ENCODE measurements around the gene HSF2BP.
"Not testable (repeated sequence)": the region's sequence is repeated elsewhere in the genome, so short reads cannot be mapped to it uniquely, and the experiment has no call there.

Gene HSF2BP

GRCh38 chr21:43684424-43684823, 25.1 kb upstream of the HSF2BP start:
- Histone ChIP-seq H3K4me1 (ENCODE audit: insufficient read depth, low read length) (no peaks in the 10 kb centered on the region), H3K27ac (ENCODE audit: low read depth, low read length) (no peak overlapping the region), H3K27me3 (ENCODE audit: control insufficient read depth in 1 of 2, insufficient read depth in 2 of 2, low read length in 2 of 2) (no peaks in the 10 kb centered on the region), H3K9me3 (ENCODE audit: low read length) (no peaks in the 10 kb centered on the region), H3K4me3 (ENCODE audit: low read depth in 1 of 2, low read length in 2 of 2) (no peak overlapping the region), H3K9ac (ENCODE audit: low read length) (no peak overlapping the region), H3K36me3 (ENCODE audit: insufficient read depth, low read length) (peaks cover 58% of the 10 kb centered on the region)

GRCh38 chr21:43681650-43682049, 22.4 kb upstream of the HSF2BP start:
- peaks cover 41% of the 10 kb centered on the region for H3K36me3 ChIP-seq (ENCODE audit: insufficient read depth, low read length)

GRCh38 chr21:43680421-43680820, 21.1 kb upstream of the HSF2BP start:
- H3K4me1 ChIP-seq (ENCODE audit: insufficient read depth, low read length); H3K9ac ChIP-seq (ENCODE audit: low read length); H3K9me3 ChIP-seq (ENCODE audit: low read length); H3K27me3 ChIP-seq (ENCODE audit: control insufficient read depth in 1 of 2, insufficient read depth in 2 of 2, low read length in 2 of 2); H3K4me3 ChIP-seq (ENCODE audit: low read depth in 1 of 2, low read length in 2 of 2); H3K27ac ChIP-seq (ENCODE audit: low read depth, low read length): not testable (repeated sequence)
- H3K36me3 ChIP-seq (ENCODE audit: insufficient read depth, low read length) = peaks cover 35% of the 10 kb centered on the region

More at GRCh38 chr21:43681650-43682049, 22.4 kb upstream of the HSF2BP start:
- no peak overlapping the region for H3K4me3 ChIP-seq (ENCODE audit: low read depth in 1 of 2, low read length in 2 of 2)
- no peaks in the 10 kb centered on the region for H3K9me3 ChIP-seq (ENCODE audit: low read length)
- H3K4me1 ChIP-seq (ENCODE audit: insufficient read depth, low read length) = no peaks in the 10 kb centered on the region
- H3K9ac ChIP-seq (ENCODE audit: low read length) = no peak overlapping the region
- no peaks in the 10 kb centered on the region for H3K27me3 ChIP-seq (ENCODE audit: control insufficient read depth in 1 of 2, insufficient read depth in 2 of 2, low read length in 2 of 2)
- H3K27ac ChIP-seq (ENCODE audit: low read depth, low read length) = no peak overlapping the region

- Histone ChIP-seq H3K27ac (ENCODE audit: low read depth, low read length) (no peak overlapping the region), H3K27me3 (ENCODE audit: control insufficient read depth in 1 of 2, insufficient read depth in 2 of 2, low read length in 2 of 2) (no peaks in the 10 kb centered on the region), H3K36me3 (ENCODE audit: insufficient read depth, low read length) (peaks cover 35% of the 10 kb centered on the region), H3K9me3 (ENCODE audit: low read length) (no peaks in the 10 kb centered on the region), H3K4me3 (ENCODE audit: low read depth in 1 of 2, low read length in 2 of 2) (no peak overlapping the region), H3K9ac (ENCODE audit: low read length) (no peak overlapping the region), H3K4me1 (ENCODE audit: insufficient read depth, low read length) (no peaks in the 10 kb centered on the region)
Measured at GRCh38 chr21:43679951-43680350, 20.7 kb upstream of the HSF2BP start.

- Histone ChIP-seq H3K4me1 (ENCODE audit: insufficient read depth, low read length) (no peaks in the 10 kb centered on the region), H3K36me3 (ENCODE audit: insufficient read depth, low read length) (peaks cover 35% of the 10 kb centered on the region), H3K27me3 (ENCODE audit: control insufficient read depth in 1 of 2, insufficient read depth in 2 of 2, low read length in 2 of 2) (no peaks in the 10 kb centered on the region), H3K9me3 (ENCODE audit: low read length) (no peaks in the 10 kb centered on the region), H3K4me3 (ENCODE audit: low read depth in 1 of 2, low read length in 2 of 2) (no peak overlapping the region), H3K27ac (ENCODE audit: low read depth, low read length) (no peak overlapping the region), H3K9ac (ENCODE audit: low read length) (no peak overlapping the region)
Measured at GRCh38 chr21:43676391-43676790, 17.1 kb upstream of the HSF2BP start.

- H3K9ac ChIP-seq (ENCODE audit: low read length) = no peak overlapping the region
- no peaks in the 10 kb centered on the region for H3K27me3 ChIP-seq (ENCODE audit: control insufficient read depth in 1 of 2, insufficient read depth in 2 of 2, low read length in 2 of 2)
- H3K9me3 ChIP-seq (ENCODE audit: low read length) = no peaks in the 10 kb centered on the region
- no peaks in the 10 kb centered on the region for H3K4me1 ChIP-seq (ENCODE audit: insufficient read depth, low read length)
- no peak overlapping the region for H3K4me3 ChIP-seq (ENCODE audit: low read depth in 1 of 2, low read length in 2 of 2)
- no peak overlapping the region for H3K27ac ChIP-seq (ENCODE audit: low read depth, low read length)
- H3K36me3 ChIP-seq (ENCODE audit: insufficient read depth, low read length) = peaks cover 40% of the 10 kb centered on the region
Measured at GRCh38 chr21:43675871-43676270, 16.6 kb upstream of the HSF2BP start.

- Histone ChIP-seq H3K27me3 (ENCODE audit: control insufficient read depth in 1 of 2, insufficient read depth in 2 of 2, low read length in 2 of 2) (no peaks in the 10 kb centered on the region), H3K9me3 (ENCODE audit: low read length) (no peaks in the 10 kb centered on the region), H3K4me1 (ENCODE audit: insufficient read depth, low read length) (no peaks in the 10 kb centered on the region), H3K9ac (ENCODE audit: low read length) (no peak overlapping the region), H3K27ac (ENCODE audit: low read depth, low read length) (no peak overlapping the region), H3K36me3 (ENCODE audit: insufficient read depth, low read length) (peaks cover 25% of the 10 kb centered on the region), H3K4me3 (ENCODE audit: low read depth in 1 of 2, low read length in 2 of 2) (no peak overlapping the region)
Measured at GRCh38 chr21:43669828-43670605, 10.7 kb upstream of the HSF2BP start.

GRCh38 chr21:43667191-43667904, 8.1 kb upstream of the HSF2BP start:
- H3K36me3 ChIP-seq (ENCODE audit: insufficient read depth, low read length) = peaks cover 19% of the 10 kb centered on the region
- no peak overlapping the region for H3K27ac ChIP-seq (ENCODE audit: low read depth, low read length)
- H3K9ac ChIP-seq (ENCODE audit: low read length) = no peak overlapping the region
- H3K4me1 ChIP-seq (ENCODE audit: insufficient read depth, low read length) = no peaks in the 10 kb centered on the region
- no peaks in the 10 kb centered on the region for H3K9me3 ChIP-seq (ENCODE audit: low read length)
- H3K4me3 ChIP-seq (ENCODE audit: low read depth in 1 of 2, low read length in 2 of 2) = no peak overlapping the region
- no peaks in the 10 kb centered on the region for H3K27me3 ChIP-seq (ENCODE audit: control insufficient read depth in 1 of 2, insufficient read depth in 2 of 2, low read length in 2 of 2)

GRCh38 chr21:43665879-43666278, 6.6 kb upstream of the HSF2BP start:
- H3K9me3 ChIP-seq (ENCODE audit: low read length) = no peaks in the 10 kb centered on the region
- H3K9ac ChIP-seq (ENCODE audit: low read length) = no peak overlapping the region
- H3K36me3 ChIP-seq (ENCODE audit: insufficient read depth, low read length) = peaks cover 5% of the 10 kb centered on the region
- no peaks in the 10 kb centered on the region for H3K27me3 ChIP-seq (ENCODE audit: control insufficient read depth in 1 of 2, insufficient read depth in 2 of 2, low read length in 2 of 2)
- no peak overlapping the region for H3K4me3 ChIP-seq (ENCODE audit: low read depth in 1 of 2, low read length in 2 of 2)
- H3K27ac ChIP-seq (ENCODE audit: low read depth, low read length) = no peak overlapping the region
- H3K4me1 ChIP-seq (ENCODE audit: insufficient read depth, low read length) = peaks cover 4% of the 10 kb centered on the region

- Histone ChIP-seq H3K9me3 (ENCODE audit: low read length) (no peaks in the 10 kb centered on the region), H3K4me1 (ENCODE audit: insufficient read depth, low read length) (peaks cover 11% of the 10 kb centered on the region), H3K36me3 (ENCODE audit: insufficient read depth, low read length) (peaks cover 5% of the 10 kb centered on the region), H3K4me3 (ENCODE audit: low read depth in 1 of 2, low read length in 2 of 2) (no peak overlapping the region), H3K9ac (ENCODE audit: low read length) (no peak overlapping the region), H3K27me3 (ENCODE audit: control insufficient read depth in 1 of 2, insufficient read depth in 2 of 2, low read length in 2 of 2) (no peaks in the 10 kb centered on the region), H3K27ac (ENCODE audit: low read depth, low read length) (no peak overlapping the region)
Measured at GRCh38 chr21:43664358-43664757, 5.1 kb upstream of the HSF2BP start.

GRCh38 chr21:43663033-43663432, 3.7 kb upstream of the HSF2BP start:
- H3K9ac ChIP-seq (ENCODE audit: low read length) = no peak overlapping the region
- H3K9me3 ChIP-seq (ENCODE audit: low read length) = no peaks in the 10 kb centered on the region
- no peaks in the 10 kb centered on the region for H3K27me3 ChIP-seq (ENCODE audit: control insufficient read depth in 1 of 2, insufficient read depth in 2 of 2, low read length in 2 of 2)
- peaks cover 5% of the 10 kb centered on the region for H3K36me3 ChIP-seq (ENCODE audit: insufficient read depth, low read length)
- H3K4me3 ChIP-seq (ENCODE audit: low read depth in 1 of 2, low read length in 2 of 2) = no peak overlapping the region
- H3K27ac ChIP-seq (ENCODE audit: low read depth, low read length) = no peak overlapping the region
- H3K4me1 ChIP-seq (ENCODE audit: insufficient read depth, low read length) = peaks cover 11% of the 10 kb centered on the region
